ENCODE measurements around the gene TSSK6. TPM values are rescaled to one million over a fixed set of nuclear protein-coding genes. Genes with fewer than 3 reads are reported as not detected.

The TSSK6 gene
- total RNA-seq: 1.4 and 2.0 TPM in 2 replicates

DNA sequence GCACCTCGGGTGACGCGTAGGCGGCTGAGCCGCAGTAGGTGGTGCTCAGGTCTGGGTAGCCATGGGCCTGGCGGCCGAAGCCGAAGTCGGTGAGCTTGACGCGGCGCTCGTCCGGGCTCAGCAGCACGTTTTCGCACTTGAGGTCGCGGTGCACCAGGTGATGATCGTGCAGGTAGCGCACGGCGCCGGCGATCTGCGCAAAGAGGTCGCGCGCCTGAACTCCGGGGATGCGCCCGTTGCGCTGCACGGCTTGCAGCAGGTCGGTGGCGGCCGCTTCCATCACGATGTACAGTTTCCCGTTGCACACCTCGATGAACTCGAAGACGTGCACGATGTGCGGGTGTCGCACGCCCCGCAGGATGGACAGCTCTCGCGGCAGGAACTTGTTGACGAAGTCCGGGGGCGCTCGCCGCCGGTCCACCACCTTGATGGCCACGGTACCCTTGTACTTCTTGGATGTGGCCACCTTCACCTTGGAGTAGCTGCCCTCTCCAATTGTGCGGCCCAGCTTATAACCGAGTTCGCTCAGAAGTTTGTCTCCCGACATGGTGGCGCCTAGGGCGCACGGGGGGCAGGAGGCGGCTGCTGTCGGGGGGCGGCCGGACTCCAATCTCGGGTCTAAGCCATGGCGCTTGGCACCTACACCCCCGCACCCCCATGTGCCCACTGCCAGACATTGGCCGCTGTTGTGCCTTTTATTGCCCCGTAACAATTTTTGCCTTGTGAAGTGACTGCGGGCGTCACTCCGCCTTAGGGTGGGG is at the start of gene TSSK6:
Gene TSSK6, minus strand, starts transcription at position 668 of the 761 bp plus-strand sequence. Its CDS starts 121 bp downstream, at position 547.

GRCh38 chr19:19538061-19538784 is 22.9 kb upstream of the TSSK6 start, which contains the start of gene CILP2:
TSS of gene CILP2 (plus strand) at chr19:19538265. CDS start at chr19:19538350, 85 bp downstream.

DNA sequence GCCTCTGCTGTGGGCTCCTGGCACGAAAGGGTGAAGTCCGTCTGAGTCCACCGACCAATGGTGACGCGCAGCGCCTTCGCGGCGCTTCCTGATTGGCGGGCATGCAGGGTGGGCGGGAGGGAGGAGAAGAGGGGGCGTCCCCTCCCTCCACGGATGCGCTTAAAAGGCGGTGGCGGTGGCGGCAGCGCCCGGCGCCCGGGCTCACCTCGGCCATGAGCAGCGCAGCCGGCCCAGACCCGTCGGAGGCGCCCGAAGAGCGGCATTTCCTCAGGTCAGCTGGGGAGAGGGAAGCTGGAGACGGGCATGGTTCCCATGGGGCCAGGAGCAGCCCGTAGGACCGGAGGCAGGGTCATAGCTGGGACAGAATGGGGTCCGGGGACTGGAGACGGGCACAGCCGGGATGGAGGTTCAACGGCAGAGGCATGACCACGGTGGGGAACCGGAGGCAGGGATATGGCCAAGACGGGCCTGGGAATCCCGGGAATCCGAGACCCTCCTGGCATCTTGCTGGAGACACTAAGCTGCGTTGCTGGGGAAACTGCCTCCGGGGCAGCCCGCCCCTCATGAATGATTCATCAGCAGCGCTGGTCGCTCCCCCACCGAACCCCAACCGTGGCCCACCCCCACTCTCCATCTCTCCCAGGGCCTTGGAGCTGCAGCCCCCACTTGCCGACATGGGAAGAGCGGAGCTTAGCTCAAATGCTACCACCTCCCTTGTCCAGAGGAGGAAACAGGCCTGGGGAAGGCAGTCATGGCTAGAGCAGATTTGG is 13.6 kb upstream of the TSSK6 start, which contains the start of gene YJEFN3:
Gene YJEFN3, plus strand, starts transcription at position 191 of the 770 bp plus-strand sequence. Its CDS starts 22 bp downstream, at position 213.

DNA sequence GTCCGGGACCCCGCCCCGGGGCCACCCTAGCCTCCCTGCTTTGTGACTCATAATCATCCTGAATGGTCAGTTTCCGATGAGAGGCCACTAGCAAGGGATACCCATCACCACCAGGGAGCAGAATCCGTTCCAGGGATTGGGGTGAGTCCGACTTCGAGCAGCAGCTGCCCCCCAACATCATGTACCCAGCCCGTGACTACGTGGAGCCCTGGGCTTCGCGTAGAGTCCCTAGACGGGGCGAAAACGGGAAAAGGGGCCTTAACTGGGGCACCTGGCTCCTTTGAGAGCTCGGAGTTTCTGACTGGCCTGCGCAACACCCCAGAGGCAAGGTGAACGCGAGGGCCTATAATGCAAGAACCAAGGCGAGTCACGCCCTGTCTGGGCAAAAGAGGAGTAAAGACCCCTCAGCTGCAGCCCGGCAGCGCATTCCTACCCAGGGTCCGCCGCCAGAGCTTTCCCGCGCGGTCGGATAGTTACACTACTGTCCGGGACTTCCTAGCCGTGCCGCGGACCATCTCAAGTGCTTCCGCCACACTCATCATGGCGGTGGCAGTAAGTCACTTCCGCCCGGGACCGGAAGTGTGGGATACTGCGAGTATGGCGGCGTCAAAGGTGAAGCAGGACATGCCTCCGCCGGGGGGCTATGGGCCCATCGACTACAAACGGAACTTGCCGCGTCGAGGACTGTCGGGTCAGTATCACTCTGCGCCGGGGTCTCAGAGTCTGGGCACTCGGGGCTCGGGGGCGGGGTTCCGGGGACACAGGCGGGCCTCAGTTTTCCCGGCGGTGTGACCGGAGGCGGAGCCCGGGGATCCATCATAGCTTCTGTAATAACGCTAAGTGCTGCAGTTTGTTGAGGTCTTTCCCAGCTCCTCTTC is 533 bp upstream of the TSSK6 start, which contains the start of gene NDUFA13:
Gene NDUFA13, plus strand, starts transcription at position 584 of the 878 bp plus-strand sequence. Its CDS starts 14 bp downstream, at position 598.

Other genes starting within 250 kb of the TSSK6 start
- gene TM6SF2, start 242.2 kb downstream of the TSSK6 start, total RNA-seq: 0.43 and 5.7 TPM in 2 replicates
- gene SUGP1, start 195.0 kb downstream of the TSSK6 start, total RNA-seq: 18.2 and 19.8 TPM in 2 replicates
- gene MAU2, start 194.7 kb downstream of the TSSK6 start, total RNA-seq: 22.0 and 26.8 TPM in 2 replicates
- 34.9 and 40.4 TPM in 2 replicates for gene GATAD2A, start 109.9 kb downstream of the TSSK6 start, total RNA-seq
- 176 and 205 TPM in 2 replicates for gene NDUFA13, start 677 bp upstream of the TSSK6 start, total RNA-seq
- gene YJEFN3, start 13.4 kb upstream of the TSSK6 start, total RNA-seq: 0.17 and 0.23 TPM in 2 replicates
- 1.2 TPM in 2 replicates for gene CILP2, start 22.7 kb upstream of the TSSK6 start, total RNA-seq
- gene PBX4, start 103.1 kb upstream of the TSSK6 start, total RNA-seq: 1.5 TPM in 1 of 2 replicates, not detected in the other
- gene LPAR2, start 112.7 kb upstream of the TSSK6 start, total RNA-seq: 0.93 and 4.1 TPM in 2 replicates
- gene GMIP, start 128.1 kb upstream of the TSSK6 start, total RNA-seq: 3.9 and 10.5 TPM in 2 replicates
- 159 and 211 TPM in 2 replicates for gene ATP13A1, start 148.1 kb upstream of the TSSK6 start, total RNA-seq
- 2.0 and 3.7 TPM in 2 replicates for gene ZNF101, start 153.3 kb upstream of the TSSK6 start, total RNA-seq
- 4.0 and 4.4 TPM in 2 replicates for gene ZNF14, start 217.6 kb upstream of the TSSK6 start, total RNA-seq

Data from pericardium fibroblast (primary cell).